NCI-H526 treated with DMSO at 0.1 percent for 48 hours (cell line): Measurements from ENCODE around the gene TMEM271.

Source experiments
- DNase-seq: peaks from one replicate; lab custom pipeline; 2025; lab: John Stamatoyannopoulos, UW

TMEM271 gene

GRCh38 chr4:581181-581580 lies 5.1 kb upstream of the TMEM271 start:
- no peak for DNase-seq

DNA sequence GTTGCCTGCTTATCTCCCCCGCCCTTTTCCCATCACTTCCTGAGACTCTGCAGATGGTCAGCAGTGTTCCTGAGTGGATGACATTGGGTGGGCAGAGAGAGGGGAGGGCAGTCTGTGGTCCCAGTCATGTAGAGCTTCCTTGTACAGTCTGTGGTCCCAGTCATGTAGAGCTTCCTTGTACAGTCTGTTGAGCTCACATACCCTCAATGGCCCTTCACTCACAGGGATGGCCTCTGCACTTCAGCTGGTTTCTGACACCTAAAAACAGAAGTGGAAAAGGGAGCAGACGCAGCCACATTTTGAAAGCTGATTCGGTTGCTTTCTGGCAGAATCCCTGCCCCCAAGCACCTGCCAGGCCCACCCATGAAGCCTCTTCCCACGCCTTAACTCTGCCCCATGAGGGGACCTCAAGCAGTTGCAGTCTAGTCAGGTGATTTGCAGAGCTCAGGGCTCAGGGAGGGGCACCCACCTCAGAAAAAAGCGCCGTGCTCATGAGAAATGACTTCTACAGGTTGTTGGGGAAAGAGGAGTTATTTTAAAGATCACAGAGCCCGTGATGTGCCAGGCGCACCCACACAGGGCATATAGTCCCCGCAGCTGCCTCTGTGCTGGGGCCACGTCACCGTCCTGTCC lies 3.6 kb upstream of the TMEM271 start:
- no peak for DNase-seq

- no peak for DNase-seq
Measured at GRCh38 chr4:578451-579443, 2.7 kb upstream of the TMEM271 start.

GRCh38 chr4:577499-578450 lies 1.7 kb upstream of the TMEM271 start:
- DNase-seq: no peak

GRCh38 chr4:576991-577498 lies 950 bp upstream of the TMEM271 start:
- DNase-seq: no peak

GRCh38 chr4:575281-576141 lies 584 bp downstream of the TMEM271 start:
- no peak for DNase-seq

GRCh38 chr4:574346-575161 lies 1.5 kb downstream of the TMEM271 start:
- DNase-seq: no peak

- no peak for DNase-seq
Measured at GRCh38 chr4:573122-573892, 2.8 kb downstream of the TMEM271 start.

- no peak for DNase-seq
Measured at GRCh38 chr4:572594-572993, 3.5 kb downstream of the TMEM271 start.

DNA sequence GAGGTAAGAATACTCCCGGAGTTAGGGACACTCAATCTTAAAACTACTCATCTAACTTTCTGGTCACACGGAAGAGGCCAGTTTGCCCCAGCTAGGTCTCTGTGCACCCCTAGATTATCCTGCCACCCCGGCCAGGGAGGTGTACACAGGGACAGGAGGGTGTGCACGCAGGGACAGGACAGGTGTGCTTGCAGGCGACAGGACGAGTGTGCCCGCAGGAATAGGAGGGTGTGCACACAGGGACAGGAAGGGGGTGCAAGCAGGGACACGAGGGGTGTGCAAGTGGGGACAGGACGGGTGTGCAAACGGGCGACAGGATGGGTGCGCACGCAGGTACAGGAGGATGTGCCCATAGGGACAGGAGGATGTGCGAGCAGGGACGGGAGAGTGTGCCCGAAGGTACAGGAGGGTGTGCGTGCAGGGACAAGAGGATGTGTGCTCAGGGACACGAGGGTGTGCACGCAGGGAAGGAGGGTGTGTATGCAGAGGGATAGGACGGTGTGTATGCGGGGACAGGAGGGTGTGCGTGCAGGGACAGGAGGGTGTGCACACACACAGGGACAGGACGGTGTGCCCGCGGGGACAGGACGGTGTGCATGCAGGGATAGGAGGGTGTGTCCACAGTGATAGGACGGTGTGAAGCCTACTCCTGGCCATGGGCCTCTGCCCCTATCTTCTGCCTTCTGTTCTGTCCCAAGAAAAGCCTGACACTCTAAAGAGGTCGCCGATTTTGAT lies 4.1 kb downstream of the TMEM271 start:
- no peak for DNase-seq

DNA sequence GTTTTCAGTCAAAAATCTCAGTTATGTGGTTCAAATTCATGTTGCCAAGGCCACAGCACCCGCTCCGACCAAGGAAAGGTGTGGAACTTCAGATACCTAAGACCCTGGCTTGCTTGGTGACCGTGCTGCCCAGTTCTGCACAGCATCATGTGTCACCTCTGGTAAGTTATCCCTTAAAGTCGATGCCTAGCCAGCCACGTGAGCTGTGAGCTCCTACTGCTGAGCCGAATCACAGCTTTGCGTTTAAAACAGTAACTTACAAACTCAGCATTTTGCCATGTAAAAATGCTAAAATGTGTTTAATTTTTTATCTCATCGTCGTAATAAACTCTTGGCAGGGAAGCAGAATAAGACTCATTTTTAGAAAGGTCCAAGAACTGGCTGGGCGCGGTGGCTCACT lies 5.3 kb downstream of the TMEM271 start:
- DNase-seq: no peak

DNA sequence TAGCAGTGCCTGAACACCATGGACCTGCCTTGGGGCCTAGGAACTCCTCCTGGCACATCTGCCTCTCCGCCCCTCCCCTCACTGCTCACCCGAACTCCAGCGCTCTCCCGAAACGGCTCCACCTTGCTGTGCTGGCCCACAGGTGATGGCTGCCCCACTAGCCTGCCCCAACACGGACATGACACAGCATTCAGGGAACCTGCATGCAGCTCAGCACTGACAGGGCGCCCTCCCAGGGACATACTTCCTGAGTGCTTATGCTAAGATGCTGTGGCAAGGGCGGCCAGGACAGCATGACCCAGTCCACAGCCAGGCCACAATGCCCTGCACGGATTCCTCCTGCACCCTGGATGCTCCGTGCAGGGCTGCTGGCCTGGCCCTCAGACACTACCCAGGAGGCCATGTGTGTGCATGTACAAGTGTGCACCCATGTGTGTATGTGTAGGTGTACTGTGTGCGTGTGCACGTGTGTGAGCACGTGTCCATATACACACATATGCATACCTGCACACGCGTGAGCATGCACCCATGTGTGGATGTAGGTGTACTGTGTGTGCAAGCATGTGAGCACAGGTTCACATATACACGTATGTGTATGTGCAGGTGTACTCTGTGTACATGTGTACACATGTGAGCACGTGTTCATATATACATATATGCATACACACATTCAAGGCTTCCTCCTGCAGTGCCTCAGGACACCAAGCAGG lies 6.0 kb downstream of the TMEM271 start:
- no peak for DNase-seq

GRCh38 chr4:568962-569361 lies 7.1 kb downstream of the TMEM271 start:
- DNase-seq: no peak

DNA sequence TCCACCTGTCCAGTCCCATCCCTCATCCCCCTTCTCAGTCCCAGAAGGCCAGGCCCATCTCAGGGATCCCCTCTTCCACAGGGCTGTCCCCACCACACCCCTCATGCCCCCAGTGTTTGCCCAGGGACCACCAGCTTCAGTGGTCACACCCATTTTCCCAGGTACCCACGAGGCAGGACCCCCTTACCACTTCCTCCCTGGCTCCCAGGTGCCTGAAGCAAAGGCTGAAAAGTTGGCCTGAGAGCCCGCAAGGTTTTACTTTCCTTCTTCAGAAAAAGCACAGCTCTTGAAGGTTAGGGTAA lies 7.8 kb downstream of the TMEM271 start:
- DNase-seq: no peak

DNA sequence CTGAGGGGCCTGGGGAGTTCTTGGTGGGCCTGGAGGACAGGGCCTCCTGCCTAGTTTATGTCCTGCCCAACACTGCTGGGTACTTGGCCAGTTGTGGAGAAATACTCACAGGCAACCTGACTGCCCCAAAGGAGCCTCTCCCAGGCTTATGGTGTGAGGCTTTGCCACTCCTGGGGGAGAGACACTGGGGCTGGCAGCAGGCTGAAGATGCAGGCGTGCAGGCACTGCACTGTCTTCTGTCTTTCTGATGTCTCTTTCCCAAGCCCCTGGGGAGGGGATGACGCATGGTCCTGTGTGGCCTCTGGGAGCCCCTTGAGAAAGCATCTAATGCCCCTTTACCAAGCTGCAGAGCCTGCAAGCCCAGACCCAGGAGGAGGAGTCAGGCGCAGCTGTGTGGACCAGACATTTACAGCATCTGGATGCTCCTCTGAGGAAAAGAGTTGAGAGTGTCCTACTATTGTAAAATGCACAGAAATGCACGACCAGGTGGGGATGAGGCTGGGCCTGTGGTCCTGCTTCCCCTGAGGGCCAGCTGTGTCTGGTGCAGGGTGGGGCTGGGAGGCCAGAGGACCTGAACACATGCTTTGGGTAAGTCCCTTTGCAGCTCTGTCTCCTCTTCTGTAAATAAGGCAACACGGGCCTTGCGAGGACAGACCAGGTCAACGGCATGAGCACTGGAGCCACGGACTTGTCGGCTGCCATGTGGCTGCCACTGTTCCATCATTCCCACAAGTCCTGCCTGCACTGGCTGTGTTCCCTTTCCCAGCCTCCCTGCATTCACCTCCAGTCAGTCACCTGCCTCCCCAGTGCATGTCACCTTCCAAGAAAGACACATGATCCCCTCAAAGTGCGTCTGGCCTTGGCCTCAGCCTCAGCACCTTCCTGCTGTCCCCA lies 8.4 kb downstream of the TMEM271 start:
- DNase-seq: no peak

DNA sequence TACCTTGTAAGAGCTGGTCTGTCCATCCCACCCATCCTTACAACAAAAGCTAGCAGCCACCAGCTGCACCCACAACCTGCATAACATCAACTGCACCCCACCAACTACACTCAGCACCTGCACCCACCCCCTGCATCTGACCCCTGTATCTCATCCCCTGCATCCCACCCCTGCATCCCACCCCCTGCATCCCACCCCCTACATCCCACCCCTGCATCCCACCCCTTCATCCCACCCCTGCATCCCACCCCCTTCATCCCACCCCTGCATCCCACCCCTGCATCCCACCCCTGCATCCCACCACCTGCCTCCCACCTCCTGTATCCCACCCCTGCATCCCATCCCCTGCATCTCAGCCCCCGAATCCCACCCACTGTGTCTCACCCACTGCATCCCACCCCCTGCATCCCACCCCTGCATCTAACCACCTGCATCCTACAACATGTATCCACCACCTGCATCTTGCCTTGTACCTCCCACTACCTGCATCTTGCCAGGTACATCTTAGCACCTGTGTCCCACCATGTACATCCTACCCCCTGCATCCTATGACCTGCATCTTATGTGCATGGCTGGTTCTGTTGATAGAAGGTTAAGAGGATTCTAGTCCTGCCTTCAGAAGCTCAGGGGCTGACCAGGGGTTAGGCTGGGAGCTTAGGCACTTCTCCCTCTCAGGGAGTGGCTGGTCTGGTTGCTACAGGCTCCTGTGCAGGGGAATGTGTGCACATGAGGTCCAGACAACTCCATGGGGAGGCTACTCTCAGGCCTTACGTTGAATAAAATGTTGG lies 9.4 kb downstream of the TMEM271 start:
- DNase-seq: no peak
